HEK293T (cell line): ENCODE results near the gene PTPRO.

ENCODE experiments used
- CTCF ChIA-PET: fragments of 350-600 bp; formaldehyde crosslinking; extraction: SDS; loops from one replicate; lab custom pipeline; 2021; ENCODE audit warnings: antibody characterized with exemption, inconsistent platforms; lab: Yijun Ruan, JAX
- POLR2A ChIA-PET: fragments of 350-600 bp; formaldehyde crosslinking; extraction: SDS; loops from one replicate; lab custom pipeline; 2020; ENCODE audit warnings: antibody characterized with exemption, inconsistent platforms; lab: Yijun Ruan, JAX
- DNase-seq: peaks from one replicate; pipeline ENCODE4 v3.0.0; 2012; ENCODE audit warnings: mixed read lengths; ENCODE audit errors: extremely low spot score
- ARNT ChIP-seq: fragments of 450-650 bp; IDR thresholded peaks from 2 replicates; pipeline ENCODE4 v1.6.1; 2017; ENCODE audit warnings: mild to moderate bottlenecking
- BHLHE40 ChIP-seq: fragments of 450-650 bp; IDR thresholded peaks from 2 replicates; pipeline ENCODE4 v1.6.1; 2016; ENCODE audit warnings: mild to moderate bottlenecking, moderate library complexity, borderline replicate concordance
- CTBP1 ChIP-seq: fragments of 450-650 bp; IDR thresholded peaks from 2 replicates; pipeline ENCODE4 v1.6.1; 2016; ENCODE audit warnings: borderline replicate concordance
- ELF4 ChIP-seq: fragments of 450-650 bp; IDR thresholded peaks from 2 replicates; pipeline ENCODE4 v1.6.1; 2017; ENCODE audit warnings: antibody characterized with exemption
- FOXA1 ChIP-seq: fragments of 450-650 bp; IDR thresholded peaks from 2 replicates; pipeline ENCODE4 v1.6.1; 2016; ENCODE audit warnings: mild to moderate bottlenecking
- FOXK2 ChIP-seq: fragments of 450-650 bp; IDR thresholded peaks from 2 replicates; pipeline ENCODE4 v1.6.1; 2016; ENCODE audit warnings: mild to moderate bottlenecking
- FOXM1 ChIP-seq: fragments of 450-650 bp; IDR thresholded peaks from 2 replicates; pipeline ENCODE4 v1.6.1; 2017; ENCODE audit warnings: mild to moderate bottlenecking, borderline replicate concordance
- HDGF ChIP-seq: fragments of 450-650 bp; IDR thresholded peaks from 2 replicates; pipeline ENCODE4 v1.6.1; 2017; ENCODE audit warnings: antibody characterized with exemption, borderline replicate concordance
- L3MBTL2 ChIP-seq: fragments of 450-650 bp; conservative IDR thresholded peaks from 2 replicates; pipeline ENCODE4 v1.6.1; 2016; ENCODE audit warnings: mild to moderate bottlenecking
- LEF1 ChIP-seq: fragments of 450-650 bp; IDR thresholded peaks from 2 replicates; pipeline ENCODE4 v1.6.1; 2017; ENCODE audit warnings: mild to moderate bottlenecking, borderline replicate concordance
- NFRKB ChIP-seq: fragments of 450-650 bp; IDR thresholded peaks from 2 replicates; pipeline ENCODE4 v1.6.1; 2016; ENCODE audit warnings: mild to moderate bottlenecking, moderate library complexity
- PKNOX1 ChIP-seq: fragments of 450-650 bp; IDR thresholded peaks from 2 replicates; pipeline ENCODE4 v1.6.1; 2016
- SP1 ChIP-seq: fragments of 450-650 bp; IDR thresholded peaks from 2 replicates; pipeline ENCODE4 v1.6.1; 2017
- SUZ12 ChIP-seq: fragments of 450-650 bp; IDR thresholded peaks from 2 replicates; pipeline ENCODE4 v1.6.1; 2016; ENCODE audit warnings: mild to moderate bottlenecking
- TARDBP ChIP-seq: fragments of 450-650 bp; IDR thresholded peaks from 2 replicates; pipeline ENCODE4 v1.6.1; 2016
- ZNF384 ChIP-seq: fragments of 450-650 bp; IDR thresholded peaks from 2 replicates; pipeline ENCODE4 v1.6.1; 2016

PTPRO gene

GRCh38 chr12:15335959-15336358 lies 13.7 kb downstream of the PTPRO start:
- no peak for TF ChIP-seq CTBP1
- no peak for TF ChIP-seq BHLHE40
- no peak for TF ChIP-seq FOXA1
- TF ChIP-seq PKNOX1: no peak
- no peak for TF ChIP-seq L3MBTL2
- no peak for DNase-seq
- ChIA-PET CTCF (no interaction called here), POLR2A (no interaction called here)

DNA sequence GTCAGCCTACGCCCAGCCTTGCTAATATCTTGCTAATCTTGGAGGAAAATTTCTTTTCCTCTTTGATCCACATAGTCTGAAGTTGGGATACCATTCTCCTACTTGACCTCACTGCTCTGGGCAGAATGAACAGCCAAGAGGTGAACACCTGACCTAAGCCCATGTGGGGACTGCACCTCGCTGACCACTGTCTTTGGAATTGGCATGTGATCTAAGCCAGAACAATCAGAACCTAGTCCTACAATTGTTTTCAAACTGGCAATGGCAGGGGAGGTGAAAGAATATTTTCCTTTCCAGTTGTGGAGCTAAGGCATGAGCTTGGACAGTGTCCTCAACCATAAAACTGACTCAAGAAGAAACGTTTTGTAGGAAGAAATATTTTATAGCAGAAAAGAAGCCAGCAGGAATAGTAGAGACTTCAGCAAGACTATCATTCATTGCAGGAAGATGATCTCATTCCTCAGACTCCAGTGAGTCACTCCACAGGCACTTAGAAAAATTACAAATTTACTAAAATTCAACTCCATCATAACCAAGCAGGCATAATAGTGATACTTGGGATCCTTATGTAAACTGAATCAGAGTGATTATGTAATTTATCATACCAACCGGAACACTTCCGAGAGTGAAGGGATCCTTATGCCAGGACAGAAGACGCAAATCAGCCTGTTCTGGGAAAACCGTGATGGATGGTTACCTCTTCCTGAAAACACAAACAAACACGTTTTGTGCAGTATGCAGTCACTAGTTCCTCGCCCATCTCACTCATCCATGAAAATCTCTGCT lies 14.7 kb downstream of the PTPRO start:
- no peak for DNase-seq
- no peak for TF ChIP-seq FOXK2
- TF ChIP-seq LEF1: no peak
- TF ChIP-seq L3MBTL2: no peak
- no peak for TF ChIP-seq ELF4
- no peak for TF ChIP-seq FOXA1
- no peak for TF ChIP-seq ZNF384
- TF ChIP-seq TARDBP: no peak
- TF ChIP-seq ARNT: no peak
- TF ChIP-seq SUZ12: no peak
- no peak for TF ChIP-seq NFRKB
- no peak for TF ChIP-seq CTBP1
- TF ChIP-seq PKNOX1: no peak
- no peak for TF ChIP-seq SP1
- TF ChIP-seq HDGF: no peak
- no peak for TF ChIP-seq FOXM1
- ChIA-PET POLR2A (no interaction called here), CTCF (no interaction called here)

DNA sequence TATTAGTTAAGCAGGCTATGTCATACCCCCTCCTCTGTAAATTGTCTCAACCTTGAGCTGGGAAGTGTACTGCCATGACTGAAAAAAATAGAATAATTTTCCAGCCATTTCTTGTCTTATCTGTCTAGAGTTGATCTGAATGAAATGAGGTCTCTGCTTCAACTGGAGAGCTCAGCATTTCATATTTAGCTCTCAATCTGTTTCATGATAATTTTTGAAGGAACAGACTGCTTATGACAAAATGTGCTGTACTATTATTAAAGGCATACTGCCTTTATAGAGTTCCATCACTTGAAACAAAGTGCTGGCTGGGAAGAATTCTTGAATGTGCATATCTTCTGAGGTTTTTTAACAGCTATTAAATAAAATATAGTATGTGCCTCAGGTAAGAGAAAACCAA lies 19.1 kb downstream of the PTPRO start:
- ChIA-PET CTCF (interaction anchor here (0.7 kb wide), 1 partner anchor 70 kb away, joined by 4 read pairs; no protein-coding TSS in a partner anchor), POLR2A (no interaction called here)
- TF ChIP-seq CTBP1 (no peak), NFRKB (no peak), FOXA1 (no peak), LEF1 (no peak), BHLHE40 (no peak), TARDBP (no peak), L3MBTL2 (no peak), ELF4 (no peak), SP1 (no peak), FOXM1 (no peak), HDGF (no peak), SUZ12 (no peak), ZNF384 (no peak), FOXK2 (no peak), PKNOX1 (no peak), ARNT (no peak)
- no peak for DNase-seq

DNA sequence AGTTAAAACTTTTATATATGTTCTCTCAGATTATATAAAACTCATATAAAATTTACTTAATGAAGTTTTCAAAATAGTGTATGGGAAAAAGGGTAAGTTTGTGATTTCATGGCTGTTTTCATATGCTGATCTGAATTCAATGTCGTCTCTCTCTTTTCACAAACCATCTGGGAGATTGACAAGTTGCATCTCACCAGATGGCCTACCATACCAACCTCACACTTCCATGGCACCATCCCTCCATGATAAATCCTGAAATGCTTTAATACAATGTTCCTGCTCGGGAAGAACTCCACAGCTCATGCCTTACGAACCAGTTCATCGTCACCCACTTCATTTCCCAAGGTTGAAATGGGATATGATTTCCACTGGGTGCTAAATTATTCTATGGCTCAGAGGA lies 22.3 kb downstream of the PTPRO start:
- TF ChIP-seq L3MBTL2 (no peak), HDGF (no peak), ELF4 (no peak), CTBP1 (no peak), FOXK2 (no peak), TARDBP (no peak), FOXM1 (no peak), PKNOX1 (no peak), ARNT (no peak), BHLHE40 (no peak), FOXA1 (no peak), LEF1 (no peak), ZNF384 (no peak), SUZ12 (no peak), SP1 (no peak), NFRKB (no peak)
- CTCF ChIA-PET: no interaction called here
- POLR2A ChIA-PET: no interaction called here
- DNase-seq: no peak

GRCh38 chr12:15346488-15346887 lies 24.2 kb downstream of the PTPRO start:
- TF ChIP-seq ZNF384 (no peak), BHLHE40 (no peak), L3MBTL2 (no peak), HDGF (no peak), SUZ12 (no peak), NFRKB (no peak), CTBP1 (no peak), ELF4 (no peak), PKNOX1 (no peak), TARDBP (no peak)
- no peak for DNase-seq
- ChIA-PET POLR2A (no interaction called here), CTCF (no interaction called here)
